ENCODE measurements around the gene APOE.

DNA sequence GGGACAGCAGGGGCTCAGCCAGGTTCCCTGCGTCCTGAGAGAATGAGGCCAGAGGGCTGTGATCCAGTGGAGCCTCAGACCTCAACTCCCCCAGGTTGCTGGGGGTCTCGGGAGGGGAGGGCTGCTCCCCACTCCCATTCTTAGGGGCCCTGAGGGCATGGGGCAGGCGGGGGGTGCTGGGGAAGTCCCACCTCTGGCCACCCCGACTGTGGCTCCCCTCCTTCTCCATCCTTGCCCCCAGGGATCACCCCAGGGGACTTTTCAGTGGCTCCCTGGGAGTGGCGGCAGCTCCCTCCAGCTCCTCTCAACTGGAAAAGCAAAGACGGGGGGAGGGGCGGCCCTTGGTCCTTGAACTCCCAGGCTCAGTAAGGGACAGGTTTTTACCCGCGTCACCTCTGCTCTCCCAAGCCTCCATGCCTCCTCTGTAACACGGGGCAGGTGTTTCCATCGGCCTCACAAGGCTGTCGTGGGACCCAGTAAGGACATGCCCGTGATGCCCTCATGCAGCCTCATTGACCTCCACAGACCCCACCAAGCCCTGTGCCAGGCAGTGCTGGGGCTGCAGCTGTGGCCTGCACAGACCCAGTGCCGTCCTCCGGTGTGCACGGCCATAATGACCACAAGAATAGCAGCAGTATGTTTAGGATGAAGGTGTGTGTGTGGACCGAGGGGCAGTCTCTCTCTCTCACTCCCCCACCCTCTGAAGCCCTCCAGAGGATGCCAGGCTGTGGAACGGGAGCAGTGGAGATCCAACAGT is 26.1 kb upstream of the APOE start:
- no peak for TF ChIP-seq SPI1 (IDR thresholded peaks at IDR 0.05; ENCODE audit: borderline replicate concordance, low read depth, low read length)
- no peak for TF ChIP-seq MEIS2 (IDR thresholded peaks at IDR 0.05; ENCODE audit: partially characterized antibody)
- no peak for TF ChIP-seq POLR2AphosphoS5 (IDR thresholded peaks at IDR 0.05; ENCODE audit: control insufficient read depth, insufficient read depth, low read depth, low read length)
- no peak for TF ChIP-seq ZNF311 (CRISPR knock-in tag; IDR thresholded peaks at IDR 0.05)
- TF ChIP-seq, protein P1, sequence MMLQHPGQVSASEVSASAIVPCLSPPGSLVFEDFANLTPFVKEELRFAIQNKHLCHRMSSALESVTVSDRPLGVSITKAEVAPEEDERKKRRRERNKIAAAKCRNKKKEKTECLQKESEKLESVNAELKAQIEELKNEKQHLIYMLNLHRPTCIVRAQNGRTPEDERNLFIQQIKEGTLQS (IDR thresholded peaks at IDR 0.05): no peak
- TF ChIP-seq, protein P1 (CRISPR knock-in tag; conservative IDR thresholded peaks at IDR 0.05): no peak
- no peak for TF ChIP-seq SRSF1 (IDR thresholded peaks at IDR 0.05; ENCODE audit: low read depth, low read length)
- no peak for TF ChIP-seq EP300 (IDR thresholded peaks at IDR 0.05; ENCODE audit: low read length)
